HL-60 (cell line): ENCODE measurements around the gene FAM83F.

ENCODE experiments used
- CTCF ChIP-seq: IDR thresholded peaks from one replicate; pipeline ENCODE4 v1.5.1; 2011; ENCODE audit warnings: low read length, control low read depth, inconsistent platforms; ENCODE audit not compliant: insufficient read depth
- GABPA ChIP-seq: IDR thresholded peaks from 2 replicates; pipeline ENCODE4 v1.6.1; 2012; ENCODE audit warnings: low read depth

- no peak for TF ChIP-seq GABPA
- no peak for TF ChIP-seq CTCF
Observed at GRCh38 chr22:40028098-40028425, 33.3 kb downstream of the FAM83F start.
